Keratinocyte (primary cell): Measurements from ENCODE around the gene IL15RA. TPM values are rescaled to one million over a fixed set of nuclear protein-coding genes. Genes with fewer than 3 reads are reported as not detected.

Experiments used
- DNase-seq: peaks from one replicate; pipeline ENCODE4 v3.0.0-alpha.2; 2011; ENCODE audit warnings: low read depth, missing footprints, low spot score
- FAIRE-seq: peaks from 2 replicates; lab custom pipeline; 2011; peaks lifted over from hg19 to GRCh38; lab: Jason Lieb, UNC
- H2AFZ ChIP-seq: 2 replicates; pipeline ENCODE4 v1.6.0; 2012; ENCODE audit warnings: low read length, control low read depth, inconsistent platforms; ENCODE audit not compliant: control insufficient read depth
- H3K27ac ChIP-seq: 2 replicates; pipeline ENCODE4 v1.5.1; 2011; ENCODE audit warnings: low read length; ENCODE audit not compliant: control insufficient read depth, insufficient read depth
- H3K27me3 ChIP-seq: 3 replicates; pipeline ENCODE4 v1.6.0; 2011; ENCODE audit warnings: low read length; ENCODE audit not compliant: control insufficient read depth, insufficient read depth; ENCODE audit errors: extremely low read depth
- H3K36me3 ChIP-seq, 2 experiments: 2 replicates in 1 of 2; 3 replicates in 1 of 2; pipeline ENCODE4 v1.5.1; 2011; ENCODE audit warnings: low read length in 2 of 2, mild to moderate bottlenecking in 1 of 2; ENCODE audit not compliant: control insufficient read depth in 2 of 2, insufficient read depth in 2 of 2; ENCODE audit errors: extremely low read depth in 1 of 2
- H3K4me1 ChIP-seq: 3 replicates; pipeline ENCODE4 v1.5.1; 2011; ENCODE audit warnings: low read length; ENCODE audit not compliant: control insufficient read depth, insufficient read depth; ENCODE audit errors: extremely low read depth
- H3K4me2 ChIP-seq: 3 replicates; pipeline ENCODE4 v1.6.0; 2011; ENCODE audit warnings: low read depth, low read length; ENCODE audit not compliant: control insufficient read depth, insufficient read depth; ENCODE audit errors: extremely low read depth
- H3K4me3 ChIP-seq, 3 experiments: fragments of 200-600 bp in 1 of 3; sonication (generic) in 1 of 3; 2 replicates in 2 of 3; 3 replicates in 1 of 3; pipeline ENCODE4 v1.5.1; 2011 to 2016; ENCODE audit warnings: low read length in 3 of 3, mild to moderate bottlenecking in 3 of 3, control low read depth in 2 of 3, inconsistent platforms in 1 of 3, low read depth in 1 of 3, mixed read lengths in 1 of 3, mixed run types in 1 of 3, moderate library complexity in 1 of 3; ENCODE audit not compliant: control insufficient read depth in 2 of 3, insufficient read depth in 2 of 3; ENCODE audit errors: extremely low read depth in 1 of 3
- H3K79me2 ChIP-seq: 2 replicates; pipeline ENCODE4 v1.6.0; 2012; ENCODE audit warnings: low read length; ENCODE audit not compliant: control insufficient read depth, insufficient read depth
- H3K9ac ChIP-seq: 3 replicates; pipeline ENCODE4 v1.6.0; 2011; ENCODE audit warnings: low read length; ENCODE audit not compliant: control insufficient read depth, insufficient read depth; ENCODE audit errors: extremely low read depth
- H3K9me1 ChIP-seq: 3 replicates; pipeline ENCODE4 v1.6.0; 2011; ENCODE audit warnings: low read length; ENCODE audit not compliant: control insufficient read depth, insufficient read depth; ENCODE audit errors: extremely low read depth
- H3K9me3 ChIP-seq: 2 replicates; pipeline ENCODE4 v1.5.1; 2012; ENCODE audit warnings: low read depth, low read length; ENCODE audit not compliant: control insufficient read depth
- H4K20me1 ChIP-seq: 3 replicates; pipeline ENCODE4 v1.6.0; 2011; ENCODE audit warnings: low read length; ENCODE audit not compliant: control insufficient read depth, insufficient read depth; ENCODE audit errors: extremely low read depth
- CTCF ChIP-seq, 3 experiments: IDR thresholded peaks in 1 of 3; conservative IDR thresholded peaks in 1 of 3; optimal IDR thresholded peaks in 1 of 3; 2 replicates in 2 of 3; 3 replicates in 1 of 3; pipeline versions ENCODE3 to v1.5.1; 2011; ENCODE audit warnings: low read length in 3 of 3, mild to moderate bottlenecking in 3 of 3, moderate library complexity in 2 of 3, control low read depth in 1 of 3, inconsistent platforms in 1 of 3; ENCODE audit not compliant: insufficient read depth in 2 of 3; ENCODE audit errors: extremely low read depth in 1 of 3
- EZH2 ChIP-seq: IDR thresholded peaks from one replicate; pipeline ENCODE4 v1.6.1; 2012; ENCODE audit warnings: inconsistent platforms, mild to moderate bottlenecking, low read length, moderate library complexity
- dilution Hi-C: fragments of 300-500 bp; cut with MboI; formaldehyde crosslinking; loops from one replicate; pipeline ENCODE4 v1.7.0; 2020; ENCODE audit warnings: low sequenced_read_pairs; ENCODE audit not compliant: extremely low pct_ligation_motif_present
- polyA plus RNA-seq, 5 experiments: library from polyadenylated mRNA; depleted of rRNA in 3 of 5; stranded (reverse) in 3 of 5; stranded (forward) in 1 of 5; unstranded in 1 of 5; fragments of >200 nt; gene quantifications; 1 replicate in 1 of 5; 2 replicates in 3 of 5; 3 replicates in 1 of 5; pipeline versions ENCODE4 v1.2.1 to v1.2.3, GENCODE V29; 2011 to 2012; ENCODE audit warnings: missing spikeins in 2 of 5, low read depth in 1 of 5, low replicate concordance in 1 of 5

Gene IL15RA
- polyA plus RNA-seq, 1 donor (not counting 4 experiments of a cell fraction or from before 2014, with no cell fraction given): 3.8 TPM

DNA sequence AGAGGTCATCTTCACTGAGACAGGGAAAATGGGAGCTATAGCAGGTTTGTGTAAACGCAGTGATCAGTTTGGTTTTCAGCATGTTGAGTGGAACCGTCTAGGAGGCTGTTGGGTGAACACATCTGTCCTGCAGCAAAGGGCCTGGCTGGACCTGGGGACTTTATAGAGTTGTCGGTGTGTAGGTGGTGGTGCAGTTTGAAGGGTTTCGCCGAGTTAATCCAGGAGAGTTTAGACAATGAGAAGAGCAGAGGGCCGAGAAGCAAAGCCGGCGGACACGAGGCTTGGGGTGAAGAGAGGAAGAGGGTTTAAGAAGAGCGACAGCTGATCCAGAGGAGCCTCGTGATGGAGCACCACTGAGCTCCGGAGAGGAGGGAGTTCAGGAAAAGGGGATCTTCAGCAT, 39.1 kb downstream of the IL15RA start:
- Histone ChIP-seq H3K4me3 (no peak overlapping the region), H3K79me2 (no peaks in the 10 kb centered on the region), H3K27me3 (no peaks in the 10 kb centered on the region), H3K4me2 (no peak overlapping the region), H3K36me3 (peaks cover 20 to 26% of the 10 kb centered on the region in 2 experiments), H3K4me1 (peaks cover 20% of the 10 kb centered on the region), H2AFZ (no peak overlapping the region), H4K20me1 (no peaks in the 10 kb centered on the region), H3K9me1 (no peaks in the 10 kb centered on the region), H3K9me3 (no peaks in the 10 kb centered on the region), H3K27ac (no peak overlapping the region), H3K9ac (no peak overlapping the region)
- no peak for DNase-seq
- TF ChIP-seq EZH2 (no peak), CTCF (optimal IDR thresholded peaks at IDR 0.05 in 1 of 3, IDR thresholded peaks at IDR 0.05 in 1 of 3, conservative IDR thresholded peaks at IDR 0.05 in 1 of 3; ENCODE audit: extremely low read depth in 1 of 3, insufficient read depth in 2 of 3, low read length in 3 of 3) (no peak)
- dilution Hi-C loops: no loop called here
- FAIRE-seq: no peak

DNA sequence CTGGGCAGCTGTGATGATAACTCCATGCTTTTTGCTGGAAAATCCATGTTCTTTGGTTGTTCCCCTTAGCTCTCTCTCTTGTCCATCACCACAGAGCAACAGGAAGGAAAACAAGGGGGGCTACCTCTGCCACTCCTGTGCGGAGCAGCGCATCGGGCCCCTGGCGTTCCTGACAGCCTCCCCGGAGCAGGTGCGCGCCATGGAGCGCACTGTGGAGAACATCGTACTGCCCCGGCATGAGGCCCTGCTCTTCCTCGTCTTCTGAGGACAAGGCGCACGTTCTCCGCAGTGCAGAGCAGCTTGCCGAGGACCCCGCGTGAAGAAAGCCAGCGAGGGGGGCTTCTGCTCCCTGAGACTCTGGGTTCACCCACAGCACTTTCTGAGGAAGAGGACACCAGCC, 40.3 kb downstream of the IL15RA start:
- no peak for DNase-seq
- Histone ChIP-seq H2AFZ (no peak overlapping the region), H3K79me2 (no peaks in the 10 kb centered on the region), H3K36me3 (peaks cover 20 to 26% of the 10 kb centered on the region in 2 experiments), H3K9ac (no peak overlapping the region), H3K4me3 (no peak overlapping the region), H3K27me3 (no peaks in the 10 kb centered on the region), H3K9me3 (no peaks in the 10 kb centered on the region), H3K9me1 (no peaks in the 10 kb centered on the region), H3K4me2 (no peak overlapping the region), H4K20me1 (no peaks in the 10 kb centered on the region), H3K27ac (no peak overlapping the region), H3K4me1 (peaks cover 15% of the 10 kb centered on the region)
- no peak for FAIRE-seq
- dilution Hi-C loops: no loop called here
- TF ChIP-seq EZH2 (no peak), CTCF (optimal IDR thresholded peaks at IDR 0.05 in 1 of 3, IDR thresholded peaks at IDR 0.05 in 1 of 3, conservative IDR thresholded peaks at IDR 0.05 in 1 of 3; ENCODE audit: extremely low read depth in 1 of 3, insufficient read depth in 2 of 3, low read length in 3 of 3) (no peak)
